Measurements from ENCODE around the gene YJEFN3.

YJEFN3 gene

DNA sequence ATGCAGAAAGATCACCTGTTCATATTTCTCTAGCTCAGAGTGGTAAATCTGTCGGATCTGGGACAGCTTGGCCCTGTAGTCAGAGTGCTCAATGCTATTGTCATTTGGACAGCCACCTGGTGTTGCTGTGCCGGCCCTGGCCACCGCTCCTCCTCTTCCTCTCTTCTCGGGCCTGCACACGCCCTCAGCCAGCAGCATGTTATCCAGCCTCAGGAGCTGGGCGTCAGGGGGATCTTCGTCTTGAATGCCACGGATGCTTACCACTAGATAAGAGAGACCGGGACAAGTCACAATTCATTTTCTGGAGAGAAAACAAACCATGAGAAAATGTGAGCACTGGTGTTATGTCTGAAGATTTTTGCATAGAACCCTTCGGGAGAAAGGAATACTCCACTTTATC, 41.9 kb downstream of the YJEFN3 start:
- H3K27ac ChIP-seq = no peak overlapping the region
- DNase-seq (ENCODE audit: low read depth, low spot score) = no peak

DNA sequence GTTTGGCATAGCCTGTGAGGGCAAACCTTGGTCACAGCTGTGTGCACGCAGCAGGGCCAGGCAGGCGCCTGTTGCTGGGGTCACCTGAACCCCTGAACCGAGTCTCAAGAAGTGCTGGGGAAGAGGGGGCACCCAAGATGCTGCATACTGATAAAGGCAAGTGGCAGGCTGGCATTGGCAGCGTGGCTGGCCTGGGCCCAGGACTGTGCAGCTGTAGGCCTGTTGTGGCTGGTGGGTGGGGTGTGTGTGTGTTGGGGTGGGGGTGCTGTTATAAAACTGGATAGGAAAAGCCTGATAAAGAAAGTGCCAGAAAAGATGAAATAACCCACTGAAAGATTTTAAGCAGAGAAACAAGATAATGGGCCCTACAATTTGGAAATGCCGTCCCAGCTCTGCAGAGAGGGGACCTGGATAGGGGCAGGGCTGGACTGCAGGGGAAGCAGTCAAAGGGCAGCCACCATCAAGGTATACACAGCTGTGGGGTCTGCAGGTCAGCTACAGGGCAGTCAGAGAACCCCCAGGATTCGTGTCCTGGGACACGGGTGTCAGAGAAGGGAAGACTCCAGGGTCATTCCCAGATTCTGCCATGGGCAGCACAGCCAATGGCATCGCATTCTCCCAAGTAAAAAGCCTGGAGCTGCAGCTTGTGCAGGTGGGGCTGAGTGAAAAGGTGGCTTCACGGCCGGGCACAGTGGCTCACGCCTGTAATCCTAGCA, 42.5 kb downstream of the YJEFN3 start:
- H3K27ac ChIP-seq = no peak overlapping the region
- no peak for DNase-seq (ENCODE audit: low read depth, low spot score)

DNA sequence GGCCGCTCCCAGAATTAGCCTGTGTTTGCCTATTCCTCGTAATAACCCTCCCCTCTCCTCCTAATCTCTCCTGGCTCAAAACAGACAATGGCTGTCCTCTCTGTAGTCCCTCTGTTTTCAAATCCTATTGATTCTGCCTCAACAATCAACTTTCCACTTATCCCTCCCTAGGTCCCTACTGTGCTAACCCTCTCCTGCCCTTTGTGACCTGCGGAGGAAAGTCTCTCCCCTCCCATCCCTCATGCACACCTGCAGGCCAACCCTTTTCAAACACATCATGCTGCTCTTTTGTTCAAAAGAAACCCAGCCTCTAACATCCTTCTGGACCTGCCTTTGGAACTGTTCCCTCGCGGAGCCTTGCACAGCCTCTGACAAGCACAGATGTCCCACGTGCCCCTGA, 46.7 kb downstream of the YJEFN3 start:
- no peak for DNase-seq (ENCODE audit: low read depth, low spot score)
- H3K27ac ChIP-seq = no peak overlapping the region

DNA sequence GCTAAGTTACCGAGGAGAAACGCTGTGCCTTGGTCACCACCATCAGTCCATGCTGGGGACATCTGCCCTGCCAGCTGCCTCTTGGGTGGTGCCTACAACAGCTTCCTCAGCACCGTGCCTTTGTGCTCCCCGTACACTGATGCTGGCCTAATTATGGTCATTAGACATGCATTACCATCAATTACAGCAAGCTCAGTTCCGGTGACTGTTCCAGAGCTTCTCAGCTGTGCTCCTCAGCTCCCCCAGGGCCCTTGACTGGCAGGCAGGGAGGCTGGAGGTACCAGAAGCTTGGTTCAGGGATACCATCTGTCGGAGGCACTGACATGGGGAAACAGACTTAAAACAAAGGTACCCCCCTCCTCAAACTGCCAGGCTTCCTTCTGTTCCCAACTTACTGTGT, 49.5 kb downstream of the YJEFN3 start:
- no peak for DNase-seq (ENCODE audit: low read depth, low spot score)
- H3K27ac ChIP-seq = no peak overlapping the region

DNA sequence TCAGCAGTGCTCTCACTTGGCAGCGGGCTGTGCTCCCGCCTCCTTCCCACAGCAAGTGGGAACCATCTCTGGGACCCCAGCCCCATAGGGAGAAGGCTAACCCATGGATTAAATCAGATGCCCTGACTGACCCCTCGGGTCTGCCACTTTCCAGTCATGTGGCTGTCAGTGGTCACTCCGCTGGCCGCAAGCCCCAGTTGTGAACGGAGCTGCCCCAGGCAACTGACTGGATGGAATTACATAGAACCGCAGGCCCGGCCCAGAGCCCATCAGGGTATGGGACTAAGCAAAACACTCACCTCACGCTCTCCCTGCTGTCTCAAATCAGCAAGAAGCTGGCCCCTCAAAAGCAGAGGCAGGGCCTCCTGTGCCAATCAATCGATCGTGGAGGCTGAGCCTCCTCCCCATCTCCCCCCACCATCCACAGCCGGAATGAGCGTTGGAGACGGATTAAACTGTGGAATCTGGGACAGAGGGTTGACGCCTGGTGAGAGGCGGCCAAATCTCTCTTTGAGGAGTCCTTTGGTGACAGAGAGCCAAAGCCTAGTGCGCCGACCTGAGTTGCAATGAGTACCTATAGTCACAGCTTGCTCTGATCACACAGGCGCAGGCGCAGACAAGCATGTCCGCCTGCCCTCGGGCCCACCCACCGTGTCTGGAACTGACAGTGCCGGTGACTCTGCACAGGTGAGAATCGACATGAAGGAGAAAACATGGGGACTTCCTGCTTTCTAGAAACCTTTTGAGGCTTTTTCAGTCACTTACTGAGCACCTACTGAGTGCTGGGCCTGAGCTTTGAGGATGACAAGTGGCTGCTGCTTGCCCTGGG, 51.0 kb downstream of the YJEFN3 start:
- H3K27ac ChIP-seq = no peak overlapping the region
- no peak for DNase-seq (ENCODE audit: low read depth, low spot score)

DNA sequence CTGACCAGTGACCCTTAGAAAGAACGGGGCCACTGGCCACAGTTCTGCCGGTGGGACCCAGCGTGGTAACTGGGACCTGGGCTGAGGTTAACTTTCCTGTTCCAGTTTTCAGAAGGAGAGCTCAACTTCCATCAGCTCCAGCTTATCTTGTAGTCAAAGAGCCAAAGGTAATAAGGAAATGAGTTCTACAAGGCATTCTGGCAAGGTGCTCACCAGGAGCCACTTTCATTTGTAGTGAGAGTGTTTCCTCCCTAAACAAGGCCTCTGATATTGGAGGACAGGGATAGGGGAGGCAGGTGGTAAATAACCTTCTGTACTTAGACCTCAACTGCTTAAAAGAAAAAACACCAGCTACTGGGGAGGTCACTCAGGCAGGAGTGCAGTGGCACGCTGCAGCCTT, 51.7 kb downstream of the YJEFN3 start:
- H3K27ac ChIP-seq = no peak overlapping the region
- no peak for DNase-seq (ENCODE audit: low read depth, low spot score)

DNA sequence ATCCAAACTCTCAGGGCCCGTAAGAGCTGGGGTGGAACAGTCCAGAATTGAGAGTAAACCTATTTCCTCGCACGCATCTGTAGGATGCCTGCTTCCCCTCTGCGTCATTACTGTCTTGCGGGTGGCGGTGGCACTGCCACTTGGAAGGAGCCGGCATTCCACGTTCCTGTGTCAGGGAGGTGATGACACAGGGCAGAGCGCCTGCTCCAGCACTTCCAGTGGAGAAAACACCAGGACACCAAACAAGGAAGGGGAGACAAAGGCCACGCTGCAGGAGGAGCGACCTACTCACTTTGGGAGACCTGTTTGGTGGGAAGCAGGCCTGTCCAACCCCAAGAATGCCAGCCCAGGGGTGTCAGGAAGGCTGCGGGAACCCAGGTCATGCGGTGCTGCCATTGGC, 52.7 kb downstream of the YJEFN3 start:
- H3K27ac ChIP-seq = no peak overlapping the region
- DNase-seq (ENCODE audit: low read depth, low spot score) = no peak

DNA sequence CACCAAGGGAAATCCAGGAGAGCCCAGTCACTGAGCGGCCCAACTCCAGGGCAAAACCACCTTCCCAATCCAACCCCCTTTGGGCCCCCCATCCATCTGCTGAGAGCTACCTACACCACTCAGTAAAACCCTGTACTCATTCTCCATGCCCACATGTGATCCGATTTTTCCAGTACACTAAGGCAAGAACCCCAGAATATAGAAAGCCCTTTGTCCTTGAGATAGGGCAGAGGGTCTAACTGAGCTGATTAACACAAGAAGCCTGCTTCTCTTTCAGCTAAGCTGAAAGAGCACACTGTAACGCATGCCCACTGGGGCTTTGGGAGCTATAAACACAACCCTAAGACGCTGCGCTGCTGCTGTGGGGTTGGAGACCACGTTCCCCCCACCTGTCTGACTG, 53.8 kb downstream of the YJEFN3 start:
- no peak for DNase-seq (ENCODE audit: low read depth, low spot score)
- no peak overlapping the region for H3K27ac ChIP-seq

DNA sequence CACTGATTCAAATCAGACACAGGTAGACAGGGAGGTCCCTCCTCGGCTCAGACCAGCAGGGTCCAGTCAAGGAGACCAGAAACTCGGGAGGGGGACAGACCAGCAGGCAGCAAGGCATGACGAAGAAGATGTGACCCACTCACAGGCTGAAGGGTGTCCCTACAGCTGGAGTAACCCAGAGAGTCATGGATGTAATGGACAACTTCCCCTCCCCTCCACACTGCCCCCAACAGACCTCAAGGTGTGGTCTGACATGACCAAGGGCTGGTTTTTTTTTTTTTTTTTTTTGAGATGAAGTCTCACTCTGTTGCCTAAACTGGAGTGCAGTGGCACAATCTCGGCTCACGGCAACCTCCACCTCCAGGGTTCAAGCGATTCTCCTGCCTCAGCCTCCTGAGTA, 55.6 kb downstream of the YJEFN3 start:
- no peak for DNase-seq (ENCODE audit: low read depth, low spot score)
- H3K27ac ChIP-seq = no peak overlapping the region

Data from epithelial cell of prostate (primary cell).